PFSK-1 (cell line): ENCODE measurements around the gene CDH15.

Experiments
- FOXP2 ChIP-seq: optimal IDR thresholded peaks from 2 replicates; pipeline ENCODE3; 2011; ENCODE audit warnings: borderline replicate concordance, control low read depth, inconsistent platforms; ENCODE audit not compliant: insufficient read depth; ENCODE audit errors: extremely low read length, extremely low read depth
- POLR2AphosphoS5 ChIP-seq: IDR thresholded peaks from 2 replicates; pipeline ENCODE4 v1.6.1; 2012; ENCODE audit warnings: low read depth, mild to moderate bottlenecking, control low read depth, low read length, moderate library complexity
- SIN3A ChIP-seq: IDR thresholded peaks from 2 replicates; pipeline ENCODE4 v1.6.1; 2012; ENCODE audit warnings: mild to moderate bottlenecking, low read length, moderate library complexity, borderline replicate concordance; ENCODE audit not compliant: insufficient read depth
- TAF1 ChIP-seq: IDR thresholded peaks from 2 replicates; pipeline ENCODE4 v1.6.1; 2012; ENCODE audit warnings: low read length, control low read depth, borderline replicate concordance; ENCODE audit not compliant: insufficient read depth
- TF ChIP-seq, protein P1 (sequence below), 2 experiments: IDR thresholded peaks; 2 replicates each; pipeline versions ENCODE4 v1.6.1 to v1.8.0; 2011 to 2012; ENCODE audit warnings: low read depth in 2 of 2, low read length in 2 of 2, control low read depth in 1 of 2, inconsistent platforms in 1 of 2, mild to moderate bottlenecking in 1 of 2, moderate library complexity in 1 of 2; ENCODE audit not compliant: insufficient read depth in 1 of 2

The CDH15 gene

DNA sequence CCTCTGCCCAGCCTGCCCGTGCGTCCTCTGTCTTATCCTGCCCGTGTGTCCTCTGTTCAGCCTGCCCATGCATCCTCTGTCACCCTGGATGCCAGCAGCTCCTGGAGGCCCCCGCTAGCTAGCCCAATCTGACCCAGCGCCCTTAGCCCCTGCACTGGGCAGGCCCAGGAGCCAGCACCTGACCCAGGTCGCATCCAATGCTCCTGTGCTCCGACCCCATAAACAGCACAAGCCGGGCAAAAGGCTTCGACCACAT lies 13.1 kb downstream of the CDH15 start:
- no peak for TF ChIP-seq POLR2AphosphoS5

DNA sequence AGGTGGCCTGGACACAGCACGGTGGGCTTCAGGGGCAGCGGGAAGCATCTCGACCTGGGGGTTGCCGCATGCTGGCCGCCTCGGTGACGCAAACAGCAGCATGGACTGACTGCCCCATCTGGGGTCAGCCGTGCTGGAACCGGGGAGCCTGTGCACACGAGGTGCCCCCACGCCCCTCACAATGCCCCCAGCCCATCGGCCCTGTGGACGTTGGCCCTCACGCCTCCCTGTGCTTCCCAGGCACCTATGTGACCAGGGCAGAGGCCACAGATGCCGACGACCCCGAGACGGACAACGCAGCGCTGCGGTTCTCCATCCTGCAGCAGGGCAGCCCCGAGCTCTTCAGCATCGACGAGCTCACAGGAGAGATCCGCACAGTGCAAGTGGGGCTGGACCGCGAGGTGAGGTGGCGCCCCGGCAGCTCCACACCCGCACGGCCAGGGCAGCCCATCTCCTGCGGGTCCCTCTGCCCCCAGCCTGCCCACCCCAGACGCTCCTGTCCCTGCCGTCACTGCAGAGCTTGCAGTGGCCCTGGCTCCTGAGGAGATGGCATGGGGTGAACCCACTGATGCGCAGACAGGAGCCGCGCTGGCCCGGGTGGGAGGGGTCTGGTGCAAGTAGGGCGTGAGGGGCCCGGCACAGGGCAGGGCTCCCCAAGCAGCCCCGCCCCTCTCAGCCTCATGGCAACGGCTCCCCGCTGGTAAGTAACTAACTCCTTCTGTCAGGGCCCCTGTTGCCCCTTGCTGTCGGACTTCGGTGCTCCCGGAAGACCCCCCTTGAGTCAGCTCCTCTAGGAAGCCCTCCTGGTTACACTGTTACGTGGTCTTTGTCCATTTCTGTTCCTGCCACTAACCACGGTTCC lies 13.6 kb downstream of the CDH15 start:
- TF ChIP-seq, protein P1, sequence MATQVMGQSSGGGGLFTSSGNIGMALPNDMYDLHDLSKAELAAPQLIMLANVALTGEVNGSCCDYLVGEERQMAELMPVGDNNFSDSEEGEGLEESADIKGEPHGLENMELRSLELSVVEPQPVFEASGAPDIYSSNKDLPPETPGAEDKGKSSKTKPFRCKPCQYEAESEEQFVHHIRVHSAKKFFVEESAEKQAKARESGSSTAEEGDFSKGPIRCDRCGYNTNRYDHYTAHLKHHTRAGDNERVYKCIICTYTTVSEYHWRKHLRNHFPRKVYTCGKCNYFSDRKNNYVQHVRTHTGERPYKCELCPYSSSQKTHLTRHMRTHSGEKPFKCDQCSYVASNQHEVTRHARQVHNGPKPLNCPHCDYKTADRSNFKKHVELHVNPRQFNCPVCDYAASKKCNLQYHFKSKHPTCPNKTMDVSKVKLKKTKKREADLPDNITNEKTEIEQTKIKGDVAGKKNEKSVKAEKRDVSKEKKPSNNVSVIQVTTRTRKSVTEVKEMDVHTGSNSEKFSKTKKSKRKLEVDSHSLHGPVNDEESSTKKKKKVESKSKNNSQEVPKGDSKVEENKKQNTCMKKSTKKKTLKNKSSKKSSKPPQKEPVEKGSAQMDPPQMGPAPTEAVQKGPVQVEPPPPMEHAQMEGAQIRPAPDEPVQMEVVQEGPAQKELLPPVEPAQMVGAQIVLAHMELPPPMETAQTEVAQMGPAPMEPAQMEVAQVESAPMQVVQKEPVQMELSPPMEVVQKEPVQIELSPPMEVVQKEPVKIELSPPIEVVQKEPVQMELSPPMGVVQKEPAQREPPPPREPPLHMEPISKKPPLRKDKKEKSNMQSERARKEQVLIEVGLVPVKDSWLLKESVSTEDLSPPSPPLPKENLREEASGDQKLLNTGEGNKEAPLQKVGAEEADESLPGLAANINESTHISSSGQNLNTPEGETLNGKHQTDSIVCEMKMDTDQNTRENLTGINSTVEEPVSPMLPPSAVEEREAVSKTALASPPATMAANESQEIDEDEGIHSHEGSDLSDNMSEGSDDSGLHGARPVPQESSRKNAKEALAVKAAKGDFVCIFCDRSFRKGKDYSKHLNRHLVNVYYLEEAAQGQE (IDR thresholded peaks at IDR 0.05; ENCODE audit: insufficient read depth in 1 of 2, low read depth in 2 of 2, low read length in 2 of 2) = no peak
- TF ChIP-seq TAF1 = no peak
- TF ChIP-seq FOXP2 = no peak
- TF ChIP-seq POLR2AphosphoS5 = no peak
- TF ChIP-seq SIN3A = no peak

DNA sequence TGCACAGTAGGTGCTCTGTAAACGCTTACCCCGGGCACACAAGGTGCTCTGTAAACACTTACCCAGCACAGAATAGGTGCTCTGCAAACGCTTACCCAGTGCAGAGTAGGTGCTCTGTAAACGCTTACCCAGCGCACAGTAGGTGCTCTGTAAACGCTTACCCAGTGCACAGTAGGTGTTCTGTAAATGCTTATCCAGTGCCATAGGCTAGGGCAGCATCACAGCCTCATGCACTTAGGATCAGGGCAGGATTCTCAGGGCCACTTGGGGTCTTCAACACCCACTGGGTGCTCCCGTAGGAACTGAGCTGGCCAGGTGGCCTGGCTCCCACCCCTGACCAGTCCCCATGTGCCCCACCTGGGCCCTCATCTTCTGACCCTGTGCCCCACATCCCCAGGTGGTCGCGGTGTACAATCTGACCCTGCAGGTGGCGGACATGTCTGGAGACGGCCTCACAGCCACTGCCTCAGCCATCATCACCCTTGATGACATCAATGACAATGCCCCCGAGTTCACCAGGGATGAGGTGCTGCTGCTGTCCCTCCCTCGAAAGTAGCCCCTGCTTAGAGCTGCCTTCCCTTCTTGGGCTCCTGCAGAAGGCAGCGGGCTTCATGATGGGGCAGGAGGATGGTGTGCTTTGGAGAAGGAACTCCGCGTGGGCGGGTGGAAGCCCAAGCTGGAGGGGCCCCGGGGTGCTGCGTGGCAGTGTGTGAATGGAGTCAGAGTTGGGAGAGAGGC lies 15.7 kb downstream of the CDH15 start:
- TF ChIP-seq, protein P1 (IDR thresholded peaks at IDR 0.05; ENCODE audit: insufficient read depth in 1 of 2, low read depth in 2 of 2, low read length in 2 of 2) = no peak
- TF ChIP-seq TAF1 = no peak
- TF ChIP-seq SIN3A = no peak
- TF ChIP-seq FOXP2 = no peak
- no peak for TF ChIP-seq POLR2AphosphoS5

DNA sequence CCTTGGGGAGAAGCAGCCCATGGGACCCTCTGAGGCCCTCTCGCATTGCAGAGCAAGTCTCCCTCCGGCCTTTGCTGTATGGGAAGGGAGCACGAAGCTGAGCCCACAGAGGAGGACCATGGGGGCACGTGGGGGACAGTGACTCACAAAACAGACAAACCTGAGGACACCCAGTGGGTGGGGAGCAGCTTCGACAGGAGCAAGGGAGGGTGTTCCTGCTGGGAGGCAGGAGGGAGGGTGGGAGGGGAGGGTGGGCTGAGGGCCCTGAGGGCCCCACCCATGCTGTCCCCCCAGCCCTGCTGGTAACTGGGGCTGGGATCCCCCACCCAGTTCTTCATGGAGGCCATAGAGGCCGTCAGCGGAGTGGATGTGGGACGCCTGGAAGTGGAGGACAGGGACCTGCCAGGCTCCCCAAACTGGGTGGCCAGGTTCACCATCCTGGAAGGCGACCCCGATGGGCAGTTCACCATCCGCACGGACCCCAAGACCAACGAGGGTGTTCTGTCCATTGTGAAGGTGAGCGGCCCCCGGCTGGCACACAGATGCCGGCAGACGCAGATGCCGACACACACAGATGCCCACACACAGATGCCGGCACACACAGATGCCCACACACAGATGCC lies 16.3 kb downstream of the CDH15 start:
- TF ChIP-seq TAF1 (no peak), POLR2AphosphoS5 (no peak), FOXP2 (no peak), SIN3A (no peak)
- TF ChIP-seq, protein P1 (IDR thresholded peaks at IDR 0.05; ENCODE audit: insufficient read depth in 1 of 2, low read depth in 2 of 2, low read length in 2 of 2) = no peak

DNA sequence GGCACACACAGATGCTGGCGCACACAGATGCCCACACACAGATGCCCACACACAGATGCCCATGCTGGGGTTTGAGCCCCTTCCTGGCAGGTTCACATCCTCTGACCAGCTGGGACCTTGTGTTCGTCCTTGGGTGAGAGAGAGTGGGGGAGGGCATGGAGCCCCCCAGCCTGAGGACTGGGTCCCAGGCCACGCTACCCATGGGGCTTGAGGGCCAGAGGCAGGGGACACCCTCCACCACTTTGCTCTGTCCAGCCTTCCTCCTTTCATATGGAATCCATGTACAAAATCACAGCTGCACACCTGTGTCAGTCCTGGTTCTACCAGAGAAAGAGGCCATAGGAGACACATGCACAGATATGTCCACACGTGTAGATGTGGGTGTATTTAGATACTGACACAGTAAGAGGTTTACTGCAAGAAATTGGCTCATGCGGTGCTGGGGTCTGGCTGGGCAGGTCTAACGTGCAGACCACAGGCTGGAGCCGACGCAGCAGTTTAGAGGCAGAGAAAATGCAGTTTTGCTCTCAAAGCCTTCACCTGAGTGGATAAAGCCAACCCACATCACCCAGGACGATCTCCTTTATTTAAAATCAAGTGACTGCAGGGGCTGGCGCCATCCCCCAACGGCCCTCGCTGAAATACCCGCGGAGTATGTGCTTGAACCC lies 17.9 kb downstream of the CDH15 start:
- TF ChIP-seq, protein P1 (IDR thresholded peaks at IDR 0.05; ENCODE audit: insufficient read depth in 1 of 2, low read depth in 2 of 2, low read length in 2 of 2) = no peak
- TF ChIP-seq SIN3A = no peak
- TF ChIP-seq POLR2AphosphoS5 = no peak
